Stimulated activated CD4-positive, alpha-beta T cell treated with anti-CD3 and anti-CD28 coated beads, Interleukin-12 subunit alpha, Interleukin-12 subunit beta, amount 100 ng/mL, for 48 hours (primary cell): ENCODE measurements around the gene APP.
"Not testable (repeated sequence)": the region's sequence is repeated elsewhere in the genome, so short reads cannot be mapped to it uniquely, and the experiment has no call there.

Source experiments
- DNase-seq, 3 donors: peaks; one replicate each; pipeline ENCODE4 v3.0.0-alpha.2; 2020; ENCODE audit warnings: low read depth in 2 of 3, low spot score in 1 of 3

The APP gene

GRCh38 chr21:26105819-26106218, 64.8 kb downstream of the APP start:
- DNase-seq = no peak

- no peak for DNase-seq
Observed at GRCh38 chr21:26100573-26100972, 70.0 kb downstream of the APP start.

GRCh38 chr21:26099610-26100219, 70.9 kb downstream of the APP start:
- no peak for DNase-seq

GRCh38 chr21:26098772-26099397, 71.7 kb downstream of the APP start:
- DNase-seq = no peak

- DNase-seq = no peak
Observed at GRCh38 chr21:26097475-26097874, 73.1 kb downstream of the APP start.

- no peak for DNase-seq
Observed at GRCh38 chr21:26096494-26097371, 73.8 kb downstream of the APP start.

GRCh38 chr21:26095131-26095530, 75.4 kb downstream of the APP start:
- no peak for DNase-seq

- no peak for DNase-seq
Observed at GRCh38 chr21:26093122-26093521, 77.4 kb downstream of the APP start.

- DNase-seq = no peak
Observed at GRCh38 chr21:26091480-26092018, 79.0 kb downstream of the APP start.

- no peak for DNase-seq
Observed at GRCh38 chr21:26089730-26090129, 80.8 kb downstream of the APP start.

- DNase-seq = no peak
Observed at GRCh38 chr21:26087223-26087918, 83.2 kb downstream of the APP start.

GRCh38 chr21:26085882-26086281, 84.7 kb downstream of the APP start:
- DNase-seq = no peak

- no peak for DNase-seq
Observed at GRCh38 chr21:26085127-26085526, 85.4 kb downstream of the APP start.

GRCh38 chr21:26082549-26082948, 88.0 kb downstream of the APP start:
- DNase-seq = no peak

GRCh38 chr21:26081175-26081760, 89.3 kb downstream of the APP start:
- not testable (repeated sequence) for DNase-seq

- DNase-seq = no peak
Observed at GRCh38 chr21:26080211-26080610, 90.4 kb downstream of the APP start.

- DNase-seq = no peak
Observed at GRCh38 chr21:26079366-26079765, 91.2 kb downstream of the APP start.

- no peak for DNase-seq
Observed at GRCh38 chr21:26077521-26077920, 93.0 kb downstream of the APP start.

- DNase-seq = no peak
Observed at GRCh38 chr21:26072666-26073615, 97.6 kb downstream of the APP start.
